A204.1 (cell line): ENCODE results near the gene DNAJC12.
"Not testable (repeated sequence)": the region's sequence is repeated elsewhere in the genome, so short reads cannot be mapped to it uniquely, and the experiment has no call there.

Experiments
- FAIRE-seq: peaks from 2 replicates; lab custom pipeline; 2012; peaks lifted over from hg19 to GRCh38; lab: Jason Lieb, UNC

The DNAJC12 gene

GRCh38 chr10:67790534-67791408 is 47.2 kb downstream of the DNAJC12 start:
- FAIRE-seq, result no peak

DNA sequence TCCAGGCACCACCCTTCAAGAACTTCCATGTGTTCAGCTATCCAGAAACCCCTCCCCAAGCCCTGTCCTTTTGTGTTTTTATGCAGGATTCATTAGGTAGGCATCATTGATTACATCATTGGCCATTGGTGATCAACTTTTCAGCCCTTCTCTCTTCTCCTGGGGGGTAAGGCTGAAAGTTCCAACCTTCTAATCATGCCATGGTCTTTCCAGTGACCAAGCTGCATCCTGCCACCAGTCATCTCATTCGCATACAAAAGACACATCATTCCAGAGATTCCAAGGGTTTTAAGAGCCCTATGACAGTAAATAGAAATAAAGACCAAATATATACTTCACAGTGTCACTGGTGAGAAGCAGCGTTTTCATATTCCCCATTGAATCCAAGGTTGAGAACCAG is 48.2 kb downstream of the DNAJC12 start:
- no peak for FAIRE-seq

DNA sequence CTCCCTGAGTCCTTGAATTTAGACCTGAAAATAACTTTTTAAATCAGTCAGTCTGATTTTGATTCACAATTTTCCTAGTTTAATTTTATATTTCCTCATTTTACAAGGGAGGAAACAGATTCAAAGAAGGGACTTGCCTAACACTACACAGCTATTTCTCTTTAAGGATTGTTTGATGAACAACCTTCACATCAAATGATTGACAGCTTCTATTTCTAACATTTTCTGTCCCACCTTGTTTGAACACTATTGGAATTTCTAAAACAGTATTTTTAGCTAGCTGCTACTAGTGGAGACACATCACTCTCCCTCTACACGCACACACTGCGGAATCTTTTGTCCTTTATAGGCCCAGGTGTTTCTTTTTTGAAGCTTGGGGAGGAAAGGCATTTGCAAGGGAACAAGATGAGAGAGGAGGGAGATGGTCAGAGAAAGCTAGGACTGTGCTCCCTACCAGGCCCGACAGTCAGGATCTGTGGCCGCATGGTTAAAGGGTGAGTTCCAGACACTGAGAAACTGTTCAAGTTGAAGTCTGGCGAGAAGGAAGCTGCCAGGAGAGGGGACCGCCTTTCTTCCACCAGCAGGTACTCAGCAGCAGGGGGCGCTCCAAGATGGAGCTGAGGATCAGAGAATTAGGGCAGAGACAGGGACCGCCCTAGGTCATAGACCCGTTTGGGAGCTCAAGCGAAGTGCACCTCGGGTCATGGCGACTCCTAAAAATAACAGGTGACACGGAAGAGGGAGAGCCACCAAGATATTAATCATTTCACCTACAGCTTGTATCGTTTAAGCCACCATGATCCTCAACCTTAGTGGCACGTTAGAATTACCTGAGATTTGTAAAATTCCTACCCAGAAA is 49.7 kb downstream of the DNAJC12 start:
- no peak for FAIRE-seq

DNA sequence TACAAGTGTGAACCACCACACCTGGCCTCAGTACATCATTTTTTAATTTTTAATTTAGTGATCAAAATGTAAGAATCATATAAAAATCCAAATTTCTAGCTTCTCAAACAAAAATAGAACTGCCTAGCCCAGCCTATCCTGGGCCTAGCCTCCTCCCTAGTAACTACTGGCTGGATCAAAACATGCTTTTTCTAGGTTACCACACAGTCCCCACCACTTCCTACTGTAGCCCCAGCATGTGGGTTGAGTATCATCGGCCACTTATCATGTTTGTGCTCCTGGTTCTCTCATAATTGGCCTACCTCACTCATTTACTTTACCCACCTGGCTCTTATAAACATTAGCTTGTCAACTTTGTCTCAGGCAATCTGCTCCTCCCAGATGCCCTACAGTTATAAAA is 52.9 kb downstream of the DNAJC12 start:
- FAIRE-seq, result no peak

GRCh38 chr10:67784474-67784873 is 53.5 kb downstream of the DNAJC12 start:
- FAIRE-seq, result no peak

DNA sequence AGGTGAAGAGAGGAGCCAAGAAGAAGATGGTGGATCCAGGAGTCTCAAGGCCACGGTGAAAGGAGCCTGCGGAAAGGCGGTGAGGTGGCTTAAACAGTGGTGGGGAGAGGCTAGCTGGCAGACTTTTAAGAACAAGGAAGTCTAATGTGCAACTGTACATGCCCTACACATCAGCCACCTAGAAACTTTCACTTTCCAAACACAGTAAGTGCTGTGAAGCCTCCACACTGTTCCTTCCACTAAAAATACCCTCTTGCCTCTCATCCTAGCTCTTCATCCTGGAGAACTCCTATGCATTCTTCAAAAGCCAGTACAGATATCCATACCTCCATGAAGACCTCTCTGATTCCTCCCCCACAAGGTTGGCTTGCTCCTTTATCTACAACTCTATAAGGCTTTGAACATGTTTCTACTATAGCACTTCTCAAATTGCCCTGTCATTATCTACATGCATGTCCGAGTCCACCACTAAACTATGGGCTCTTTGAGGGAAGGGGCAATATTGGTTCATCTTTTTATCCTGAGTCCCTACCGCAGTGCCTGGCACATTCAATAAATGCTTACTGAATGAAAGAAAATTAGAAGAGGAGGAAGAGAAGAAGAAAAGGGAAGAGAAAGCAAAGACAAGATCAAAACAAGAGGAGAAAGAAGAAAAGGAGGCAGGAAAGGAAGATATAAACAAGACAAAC is 54.2 kb downstream of the DNAJC12 start:
- FAIRE-seq, result no peak

DNA sequence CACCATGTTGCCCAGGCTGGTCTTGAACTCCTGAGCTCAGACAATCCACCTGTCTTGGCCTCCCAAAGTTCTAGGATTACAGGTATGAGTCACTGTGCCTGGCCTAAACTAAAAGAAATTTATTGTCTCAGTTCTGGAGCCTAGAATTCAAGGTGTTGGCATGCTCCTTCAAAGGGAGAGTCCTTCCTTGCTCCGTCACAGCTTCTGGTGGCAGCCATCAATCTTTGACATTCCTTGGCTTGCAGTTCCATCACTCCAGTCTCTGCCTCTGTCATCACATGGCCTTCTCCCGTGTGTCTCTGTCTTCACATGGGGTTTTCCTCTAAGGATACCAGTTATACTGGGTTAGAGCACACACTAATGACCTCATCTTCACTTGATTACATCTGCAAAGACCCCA is 55.5 kb downstream of the DNAJC12 start:
- no peak for FAIRE-seq

- no peak for FAIRE-seq
These were observed 57.0 kb downstream of the DNAJC12 start for GRCh38 chr10:67780759-67781538.

- not testable (repeated sequence) for FAIRE-seq
These were observed 57.8 kb downstream of the DNAJC12 start for GRCh38 chr10:67780204-67780621.

GRCh38 chr10:67779465-67780203 is 58.4 kb downstream of the DNAJC12 start:
- FAIRE-seq, result peak; percentile 66

DNA sequence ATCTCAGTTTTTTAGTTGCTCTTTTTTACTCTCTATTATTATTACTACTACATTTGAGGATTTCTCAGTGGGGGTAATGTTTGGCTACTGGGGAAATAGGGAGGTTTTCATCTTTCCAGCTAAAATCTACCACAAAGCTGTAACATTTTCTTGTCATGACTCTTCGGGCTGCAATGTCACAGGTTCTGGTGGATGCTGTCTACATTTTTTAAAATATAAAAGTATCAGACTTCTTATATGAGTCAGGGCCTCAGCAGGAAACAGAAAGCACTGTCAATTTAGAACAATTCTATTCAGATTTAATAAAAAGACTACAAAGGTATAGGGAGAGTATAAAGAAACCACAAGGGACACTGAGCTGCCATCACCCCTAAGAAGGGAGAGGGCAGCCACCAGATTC is 61.6 kb downstream of the DNAJC12 start:
- FAIRE-seq, result no peak

- FAIRE-seq, result no peak
These were observed 62.7 kb downstream of the DNAJC12 start for GRCh38 chr10:67775279-67775678.

GRCh38 chr10:67772894-67773511 is 65.0 kb downstream of the DNAJC12 start:
- no peak for FAIRE-seq

GRCh38 chr10:67772151-67772550 is 65.8 kb downstream of the DNAJC12 start:
- FAIRE-seq, result no peak

- FAIRE-seq, result no peak
These were observed 66.8 kb downstream of the DNAJC12 start for GRCh38 chr10:67771200-67771599.

- FAIRE-seq, result no peak
These were observed 67.5 kb downstream of the DNAJC12 start for GRCh38 chr10:67770537-67770936.

- FAIRE-seq, result no peak
These were observed 70.7 kb downstream of the DNAJC12 start for GRCh38 chr10:67767244-67767643.

DNA sequence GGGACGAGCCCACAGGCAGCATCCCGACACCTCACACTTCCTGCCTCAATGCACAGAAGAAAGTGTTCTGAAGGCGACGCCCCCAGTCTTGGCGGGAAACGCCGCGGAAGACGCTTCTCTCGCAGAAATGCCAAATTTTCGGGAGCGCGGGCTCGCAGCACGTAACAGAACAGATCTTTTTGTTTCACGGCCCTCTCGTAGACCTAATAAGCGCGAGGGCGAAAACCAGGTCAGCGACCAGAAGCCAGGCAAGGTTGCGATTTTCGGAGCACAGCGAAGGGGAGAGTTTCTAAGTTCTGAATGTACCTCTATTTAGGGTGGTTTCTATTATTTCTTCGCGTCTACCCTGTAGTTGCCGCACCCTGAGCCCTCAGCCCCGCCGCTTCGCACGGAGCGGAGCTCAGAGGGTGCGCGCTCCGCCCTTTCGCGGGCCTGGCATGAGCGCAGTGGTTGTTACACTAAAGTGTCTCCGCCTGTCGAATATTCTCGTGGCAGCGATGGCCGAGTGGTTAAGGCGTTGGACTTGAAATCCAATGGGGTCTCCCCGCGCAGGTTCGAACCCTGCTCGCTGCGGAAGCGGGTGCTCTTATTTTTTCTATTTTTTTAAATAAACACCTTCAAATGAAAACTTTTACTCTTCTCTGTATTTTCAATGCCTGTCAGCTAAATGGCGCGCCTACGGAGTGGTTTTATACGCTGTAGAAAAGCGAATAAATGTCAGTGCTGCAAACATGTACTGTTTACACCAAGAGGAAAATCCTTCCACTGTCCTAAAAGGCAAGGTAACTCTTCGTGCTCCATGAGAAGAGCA is 73.8 kb downstream of the DNAJC12 start:
- FAIRE-seq, result no peak

DNA sequence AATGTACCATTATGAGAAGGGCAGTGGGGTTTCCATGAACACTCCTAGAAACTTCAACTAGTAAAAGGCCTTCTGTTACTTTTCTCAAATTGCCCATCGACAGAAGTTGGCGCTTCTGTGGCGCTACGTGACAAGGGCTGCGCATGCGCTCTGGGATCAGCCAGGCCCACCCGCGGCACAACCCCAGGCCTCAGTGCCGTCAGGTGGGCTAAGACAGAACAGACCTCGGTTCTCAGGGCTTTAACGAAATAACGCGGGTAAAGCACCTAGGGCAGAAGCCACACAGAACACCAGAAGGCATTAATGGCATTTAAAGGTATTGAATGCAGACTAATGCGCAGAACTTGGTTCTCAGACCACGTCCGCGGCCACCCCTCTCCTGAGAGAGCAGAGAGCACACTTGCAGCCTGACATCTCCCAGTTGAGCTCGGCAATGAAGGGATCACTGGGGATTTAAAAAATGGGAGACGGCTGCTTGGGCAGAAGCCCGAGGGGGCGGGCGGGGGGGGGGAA is 74.4 kb downstream of the DNAJC12 start:
- FAIRE-seq, result no peak

- not testable (repeated sequence) for FAIRE-seq
These were observed 75.4 kb downstream of the DNAJC12 start for GRCh38 chr10:67762567-67762966.
